ENCODE measurements around the gene RAPGEF4. TPM values are rescaled to one million over a fixed set of nuclear protein-coding genes. Genes with fewer than 3 reads are reported as not detected.

RAPGEF4 gene
- polyA plus RNA-seq, 1 donor, result 9.4 TPM

DNA sequence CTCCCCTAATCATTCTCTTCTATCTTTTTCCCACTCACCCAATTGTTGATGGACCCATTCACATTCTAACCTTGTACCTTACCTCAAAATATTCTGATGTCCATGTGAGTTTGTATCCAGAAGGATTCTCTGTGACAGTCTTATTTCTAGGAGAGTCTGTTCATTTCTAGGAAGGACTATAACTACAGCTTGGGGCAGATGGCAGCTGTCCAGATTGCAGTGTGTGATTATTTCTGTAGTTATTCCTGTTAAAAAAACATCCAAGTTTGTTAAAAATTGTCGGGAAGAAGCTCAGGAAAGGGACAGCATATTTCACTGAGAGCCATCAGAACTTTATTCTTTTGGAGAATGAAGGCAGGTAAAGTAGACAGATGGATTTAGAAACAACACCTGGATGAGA is 142.6 kb downstream of the RAPGEF4 start:
- 80% methylated on average over 1 of the region's 1 CpG for WGBS (ENCODE audit: insufficient coverage, low lambda C conversion rate)

DNA sequence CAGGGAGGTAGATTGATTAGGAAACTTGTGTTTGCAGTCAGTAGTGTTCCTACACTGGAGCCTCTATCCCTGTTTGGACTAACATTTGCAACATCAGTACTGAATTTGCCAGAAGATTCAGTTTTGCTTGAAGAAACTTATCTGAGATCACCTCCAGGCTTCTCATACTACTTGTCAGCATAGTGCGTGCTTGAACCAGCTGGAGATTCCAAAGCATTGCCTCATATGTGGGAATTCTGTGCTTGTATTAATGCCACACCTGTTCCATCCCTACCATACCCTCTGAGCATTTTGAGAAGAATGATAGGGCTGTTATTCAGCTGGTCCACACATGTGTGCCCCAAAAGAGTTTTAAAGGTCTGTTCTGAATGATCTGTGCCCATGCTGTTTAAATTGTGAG is 148.7 kb downstream of the RAPGEF4 start:
- DNase-seq, result no peak
- WGBS (ENCODE audit: insufficient coverage, low lambda C conversion rate), result no CpG with 5 or more reads among the region's 1 CpG
- no peak overlapping the region for H3K27ac ChIP-seq (ENCODE audit: low read length)
- no peak overlapping the region for H3K4me3 ChIP-seq (ENCODE audit: low read length)
- no peaks in the 10 kb centered on the region for H3K27me3 ChIP-seq (ENCODE audit: control insufficient read depth, insufficient read depth, low read length)
- no peaks in the 10 kb centered on the region for H3K9me3 ChIP-seq (ENCODE audit: control insufficient read depth, low read depth, low read length)
- H3K36me3 ChIP-seq (ENCODE audit: control insufficient read depth, insufficient read depth, low read length), result no peaks in the 10 kb centered on the region
- no peaks in the 10 kb centered on the region for H3K4me1 ChIP-seq (ENCODE audit: control insufficient read depth, insufficient read depth, low read length)

More for the DNA sequence above, 142.6 kb downstream of the RAPGEF4 start:
- Histone ChIP-seq H3K27ac (ENCODE audit: low read length) (no peak overlapping the region), H3K4me3 (ENCODE audit: low read length) (no peak overlapping the region), H3K27me3 (ENCODE audit: control insufficient read depth, insufficient read depth, low read length) (no peaks in the 10 kb centered on the region), H3K9me3 (ENCODE audit: control insufficient read depth, low read depth, low read length) (no peaks in the 10 kb centered on the region), H3K36me3 (ENCODE audit: control insufficient read depth, insufficient read depth, low read length) (no peaks in the 10 kb centered on the region), H3K4me1 (ENCODE audit: control insufficient read depth, insufficient read depth, low read length) (no peaks in the 10 kb centered on the region)
- DNase-seq, result no peak

DNA sequence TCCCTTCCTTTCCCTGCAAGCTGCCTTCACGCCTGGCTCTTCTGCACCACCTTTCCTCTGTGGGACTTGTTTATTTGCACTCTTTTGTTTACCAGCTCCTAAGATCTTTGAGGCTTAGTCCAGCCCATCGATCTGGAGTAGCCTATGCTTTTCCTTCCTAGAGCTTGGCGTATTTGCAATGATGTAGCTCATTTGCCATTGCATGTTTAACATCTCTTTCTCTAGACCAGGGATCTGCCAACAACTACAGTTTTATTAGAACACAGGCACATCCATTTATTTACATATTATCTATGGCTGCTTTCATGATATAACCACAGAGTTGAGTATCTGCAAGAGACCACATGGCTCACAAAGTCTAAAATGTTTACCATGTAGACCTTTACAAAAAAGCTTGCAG is 150.4 kb downstream of the RAPGEF4 start:
- 80% methylated on average over 1 of the region's 3 CpGs for WGBS (ENCODE audit: insufficient coverage, low lambda C conversion rate)
- no peaks in the 10 kb centered on the region for H3K27me3 ChIP-seq (ENCODE audit: control insufficient read depth, insufficient read depth, low read length)
- no peak overlapping the region for H3K4me3 ChIP-seq (ENCODE audit: low read length)
- no peak overlapping the region for H3K27ac ChIP-seq (ENCODE audit: low read length)
- no peak for DNase-seq
- H3K4me1 ChIP-seq (ENCODE audit: control insufficient read depth, insufficient read depth, low read length), result no peaks in the 10 kb centered on the region
- H3K36me3 ChIP-seq (ENCODE audit: control insufficient read depth, insufficient read depth, low read length), result no peaks in the 10 kb centered on the region
- H3K9me3 ChIP-seq (ENCODE audit: control insufficient read depth, low read depth, low read length), result no peaks in the 10 kb centered on the region

DNA sequence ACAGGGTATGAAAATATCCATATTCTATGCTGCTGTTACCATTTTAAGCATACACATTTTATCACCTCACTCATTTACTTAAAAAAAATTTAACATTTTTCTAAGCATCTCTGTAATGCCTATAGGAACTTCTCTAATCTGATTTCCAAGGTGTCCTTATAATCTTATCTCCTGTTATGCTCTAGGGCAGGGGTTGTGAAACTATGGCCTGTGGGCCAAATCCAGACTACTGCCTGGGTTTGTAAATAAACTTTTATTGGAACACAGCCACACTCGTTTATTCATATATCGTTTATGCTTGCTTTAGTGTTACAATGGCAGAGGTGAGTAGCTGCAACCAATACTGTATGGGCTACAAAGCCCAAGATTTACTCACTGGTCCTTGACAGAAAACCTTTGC is 151.6 kb downstream of the RAPGEF4 start:
- no peak for DNase-seq
- Histone ChIP-seq H3K9me3 (ENCODE audit: control insufficient read depth, low read depth, low read length) (no peaks in the 10 kb centered on the region), H3K27ac (ENCODE audit: low read length) (no peak overlapping the region), H3K36me3 (ENCODE audit: control insufficient read depth, insufficient read depth, low read length) (no peaks in the 10 kb centered on the region), H3K27me3 (ENCODE audit: control insufficient read depth, insufficient read depth, low read length) (no peaks in the 10 kb centered on the region), H3K4me3 (ENCODE audit: low read length) (no peak overlapping the region), H3K4me1 (ENCODE audit: control insufficient read depth, insufficient read depth, low read length) (no peaks in the 10 kb centered on the region)
- no CpG with 5 or more reads among the region's 2 CpGs for WGBS (ENCODE audit: insufficient coverage, low lambda C conversion rate)

DNA sequence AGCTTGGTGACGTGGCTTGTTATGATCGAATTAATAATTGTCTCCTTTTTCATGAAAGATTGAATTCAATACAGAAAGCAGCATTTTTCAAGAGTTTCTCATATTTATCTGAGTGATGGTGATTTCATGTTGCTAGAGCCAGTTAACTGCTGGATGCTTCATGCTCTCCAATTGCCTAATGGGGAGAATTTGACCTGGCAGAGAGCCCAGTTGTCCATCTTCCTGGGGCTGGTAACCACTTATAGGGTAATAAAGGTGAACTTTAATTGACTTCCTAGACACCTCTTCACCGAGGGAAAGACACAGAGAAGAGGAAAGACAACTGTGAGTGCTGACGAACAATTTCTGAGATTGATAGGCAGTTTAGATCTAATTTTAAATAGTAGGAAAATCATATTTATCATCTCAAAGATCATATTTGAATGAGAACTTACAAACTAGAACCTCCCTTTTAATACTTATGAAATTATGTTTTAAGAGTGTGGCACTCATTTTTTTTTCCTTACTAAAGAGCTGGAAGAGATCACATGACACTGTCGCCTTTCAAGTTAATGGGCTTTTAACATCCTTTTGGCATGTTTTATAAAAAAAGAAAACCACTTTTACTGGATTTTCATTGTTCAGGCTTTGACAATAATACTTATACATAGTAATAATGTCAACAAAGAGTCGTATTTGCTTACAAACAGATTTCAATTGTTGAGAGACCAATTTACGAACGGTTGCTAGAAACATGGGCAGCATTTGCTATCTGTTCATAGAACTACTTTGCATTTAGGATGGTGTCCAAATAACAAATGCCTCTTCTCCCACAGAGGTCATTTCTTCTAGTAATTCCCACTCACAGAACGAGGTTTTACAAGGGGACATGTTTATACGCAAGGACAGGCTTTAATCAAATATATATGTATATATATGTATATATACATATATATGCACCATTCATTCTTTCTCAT is 153.3 kb downstream of the RAPGEF4 start:
- H3K4me3 ChIP-seq (ENCODE audit: low read length), result no peak overlapping the region
- H3K27me3 ChIP-seq (ENCODE audit: control insufficient read depth, insufficient read depth, low read length), result no peaks in the 10 kb centered on the region
- H3K27ac ChIP-seq (ENCODE audit: low read length), result no peak overlapping the region
- DNase-seq, result no peak
- no peaks in the 10 kb centered on the region for H3K4me1 ChIP-seq (ENCODE audit: control insufficient read depth, insufficient read depth, low read length)
- WGBS (ENCODE audit: insufficient coverage, low lambda C conversion rate), result 60% methylated on average over 3 of the region's 10 CpGs
- no peaks in the 10 kb centered on the region for H3K9me3 ChIP-seq (ENCODE audit: control insufficient read depth, low read depth, low read length)
- H3K36me3 ChIP-seq (ENCODE audit: control insufficient read depth, insufficient read depth, low read length), result no peaks in the 10 kb centered on the region

DNA sequence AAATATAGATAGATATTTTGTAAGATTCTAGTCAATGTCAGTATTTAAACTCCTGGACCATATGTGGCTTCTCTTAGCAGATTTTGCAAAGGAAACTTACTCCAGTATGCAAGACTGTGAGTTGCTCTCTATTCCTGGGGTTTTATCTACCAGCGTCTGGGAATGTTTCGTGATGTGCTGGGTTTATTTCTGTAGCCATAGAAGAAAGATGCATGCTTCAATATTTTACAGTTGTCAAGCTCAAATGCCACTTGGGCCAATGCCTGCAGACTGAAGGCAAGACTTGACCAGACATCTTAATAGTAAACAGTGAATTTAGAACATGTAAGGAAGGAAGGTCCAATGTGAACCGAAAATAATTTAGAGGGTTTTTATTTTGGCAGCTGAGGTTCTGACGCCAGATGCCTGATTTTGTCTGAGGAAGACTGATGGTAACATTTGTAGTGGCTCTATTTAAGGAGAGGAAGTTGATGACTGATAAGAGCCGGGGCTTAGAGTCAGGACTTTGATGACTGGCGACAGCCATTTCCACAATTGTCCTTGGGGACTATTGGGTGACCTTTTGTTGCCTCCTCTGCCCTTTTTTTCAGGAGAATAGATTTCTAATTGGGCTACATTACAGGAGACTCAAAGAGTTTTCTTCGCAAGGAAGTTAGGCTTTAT is 154.3 kb downstream of the RAPGEF4 start:
- DNase-seq, result no peak
- Histone ChIP-seq H3K4me1 (ENCODE audit: control insufficient read depth, insufficient read depth, low read length) (no peaks in the 10 kb centered on the region), H3K4me3 (ENCODE audit: low read length) (no peak overlapping the region), H3K27ac (ENCODE audit: low read length) (no peak overlapping the region), H3K36me3 (ENCODE audit: control insufficient read depth, insufficient read depth, low read length) (no peaks in the 10 kb centered on the region), H3K9me3 (ENCODE audit: control insufficient read depth, low read depth, low read length) (no peaks in the 10 kb centered on the region), H3K27me3 (ENCODE audit: control insufficient read depth, insufficient read depth, low read length) (no peaks in the 10 kb centered on the region)
- 80% methylated on average over 2 of the region's 7 CpGs for WGBS (ENCODE audit: insufficient coverage, low lambda C conversion rate)

DNA sequence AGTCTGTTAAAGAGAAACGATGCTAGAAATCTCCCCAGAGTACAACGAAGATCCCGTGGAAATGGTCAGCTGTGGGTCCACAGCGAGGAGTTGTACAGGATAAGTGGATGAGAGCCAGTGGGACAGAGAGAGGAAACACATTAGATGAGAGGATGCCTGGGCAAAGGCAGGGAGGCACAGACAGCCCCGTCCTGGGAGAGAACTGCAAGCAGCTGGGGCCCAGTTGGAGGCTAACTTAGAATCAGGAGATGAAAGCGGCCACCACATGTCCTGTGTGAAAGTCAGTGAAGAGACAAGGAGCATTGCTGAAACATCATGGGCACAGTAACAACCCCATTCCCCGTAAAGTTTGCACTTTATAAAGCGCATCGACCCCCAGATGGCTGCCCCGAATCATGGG is 157.5 kb downstream of the RAPGEF4 start:
- no peaks in the 10 kb centered on the region for H3K9me3 ChIP-seq (ENCODE audit: control insufficient read depth, low read depth, low read length)
- WGBS (ENCODE audit: insufficient coverage, low lambda C conversion rate), result 97% methylated on average over 4 of the region's 10 CpGs
- no peaks in the 10 kb centered on the region for H3K4me1 ChIP-seq (ENCODE audit: control insufficient read depth, insufficient read depth, low read length)
- H3K27ac ChIP-seq (ENCODE audit: low read length), result no peak overlapping the region
- H3K27me3 ChIP-seq (ENCODE audit: control insufficient read depth, insufficient read depth, low read length), result no peaks in the 10 kb centered on the region
- H3K4me3 ChIP-seq (ENCODE audit: low read length), result no peak overlapping the region
- no peak for DNase-seq
- H3K36me3 ChIP-seq (ENCODE audit: control insufficient read depth, insufficient read depth, low read length), result no peaks in the 10 kb centered on the region

DNA sequence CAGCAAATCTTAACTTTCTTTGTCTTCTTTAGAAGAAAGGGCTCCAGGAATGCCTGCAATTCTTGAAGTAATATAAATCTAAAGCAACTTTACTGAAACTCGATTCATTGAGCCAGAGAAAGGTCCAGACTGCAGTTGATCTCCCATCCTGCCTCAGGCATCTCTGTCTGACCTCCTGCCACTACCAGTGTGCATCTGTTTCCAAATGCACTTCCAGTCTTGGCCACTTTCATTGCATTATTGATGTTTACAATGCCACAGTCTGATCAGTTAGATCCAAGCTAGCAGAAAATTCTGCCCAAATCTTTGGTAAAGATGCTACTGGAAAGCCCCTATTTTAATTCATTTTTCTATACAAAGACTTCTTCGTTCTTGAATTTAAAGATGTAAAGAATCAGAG is 158.0 kb downstream of the RAPGEF4 start:
- H3K4me1 ChIP-seq (ENCODE audit: control insufficient read depth, insufficient read depth, low read length), result no peaks in the 10 kb centered on the region
- no peak for DNase-seq
- no peaks in the 10 kb centered on the region for H3K9me3 ChIP-seq (ENCODE audit: control insufficient read depth, low read depth, low read length)
- H3K4me3 ChIP-seq (ENCODE audit: low read length), result no peak overlapping the region
- H3K27ac ChIP-seq (ENCODE audit: low read length), result no peak overlapping the region
- no peaks in the 10 kb centered on the region for H3K36me3 ChIP-seq (ENCODE audit: control insufficient read depth, insufficient read depth, low read length)
- H3K27me3 ChIP-seq (ENCODE audit: control insufficient read depth, insufficient read depth, low read length), result no peaks in the 10 kb centered on the region
- no CpG with 5 or more reads among the region's 2 CpGs for WGBS (ENCODE audit: insufficient coverage, low lambda C conversion rate)

DNA sequence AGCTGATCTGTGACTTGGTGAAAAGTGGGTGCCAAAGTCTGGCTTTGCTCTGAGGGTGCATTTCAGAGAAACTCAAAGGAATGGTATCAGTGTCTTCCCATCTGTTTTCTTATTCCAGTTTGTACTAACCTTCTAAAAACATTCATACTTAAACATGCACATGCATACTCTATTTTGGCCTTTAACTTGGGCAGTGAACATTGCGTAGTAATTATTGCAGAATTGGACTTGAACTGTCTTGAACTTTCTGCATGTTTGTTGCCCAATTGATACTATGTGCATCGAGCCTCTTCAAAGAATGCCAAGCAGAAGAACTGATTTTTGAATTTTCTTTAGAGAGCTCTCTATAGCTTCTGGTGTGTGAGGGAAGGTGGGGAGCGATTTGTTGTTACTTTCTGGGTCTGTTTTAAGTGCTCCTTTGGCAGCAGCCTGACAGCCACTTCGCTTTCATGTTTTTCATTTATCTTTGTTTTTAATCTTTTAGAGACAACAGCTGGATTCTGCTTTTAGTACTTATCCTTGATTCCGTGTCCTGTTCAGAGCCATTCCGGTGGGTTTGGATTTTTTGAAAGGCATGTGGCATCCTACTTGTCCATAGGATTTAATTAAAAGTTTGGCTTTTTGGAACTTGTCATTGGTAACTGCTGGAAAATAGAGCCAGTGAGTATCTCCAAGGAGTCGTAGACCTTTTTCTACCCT is 159.2 kb downstream of the RAPGEF4 start:
- no peak overlapping the region for H3K4me3 ChIP-seq (ENCODE audit: low read length)
- H3K4me1 ChIP-seq (ENCODE audit: control insufficient read depth, insufficient read depth, low read length), result no peaks in the 10 kb centered on the region
- no peaks in the 10 kb centered on the region for H3K9me3 ChIP-seq (ENCODE audit: control insufficient read depth, low read depth, low read length)
- DNase-seq, result no peak
- no peaks in the 10 kb centered on the region for H3K36me3 ChIP-seq (ENCODE audit: control insufficient read depth, insufficient read depth, low read length)
- H3K27me3 ChIP-seq (ENCODE audit: control insufficient read depth, insufficient read depth, low read length), result no peaks in the 10 kb centered on the region
- no peak overlapping the region for H3K27ac ChIP-seq (ENCODE audit: low read length)
- WGBS (ENCODE audit: insufficient coverage, low lambda C conversion rate), result 100% methylated on average over 4 of the region's 7 CpGs

DNA sequence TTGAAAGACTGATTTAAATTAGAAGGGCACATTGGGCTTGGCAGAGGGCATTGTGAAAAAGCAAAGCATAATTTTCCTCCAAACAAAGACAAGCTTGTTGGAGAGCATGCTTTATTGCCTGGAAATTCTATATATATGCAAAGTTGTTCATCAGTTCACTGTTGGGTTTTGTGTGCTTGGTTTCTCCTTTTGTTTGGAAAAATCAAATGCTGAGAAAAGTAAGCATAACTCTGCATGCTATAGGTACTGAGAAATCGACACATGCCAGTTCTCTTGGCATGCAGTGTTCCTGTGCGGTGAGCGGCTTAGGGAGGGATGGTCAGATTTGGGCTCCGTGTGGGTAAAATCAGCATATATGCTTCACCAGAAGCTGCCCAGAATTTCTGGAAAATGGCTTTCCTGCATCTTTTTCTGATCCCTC is 161.0 kb downstream of the RAPGEF4 start:
- WGBS (ENCODE audit: insufficient coverage, low lambda C conversion rate), result no CpG with 5 or more reads among the region's 4 CpGs

More for the DNA sequence above, 161.0 kb downstream of the RAPGEF4 start:
- Histone ChIP-seq H3K27me3 (ENCODE audit: control insufficient read depth, insufficient read depth, low read length) (no peaks in the 10 kb centered on the region), H3K27ac (ENCODE audit: low read length) (no peak overlapping the region), H3K9me3 (ENCODE audit: control insufficient read depth, low read depth, low read length) (no peaks in the 10 kb centered on the region), H3K4me1 (ENCODE audit: control insufficient read depth, insufficient read depth, low read length) (no peaks in the 10 kb centered on the region), H3K36me3 (ENCODE audit: control insufficient read depth, insufficient read depth, low read length) (no peaks in the 10 kb centered on the region), H3K4me3 (ENCODE audit: low read length) (no peak overlapping the region)
- DNase-seq, result no peak
